ENCODE results near the gene TIAM1. TPM values are rescaled to one million over a fixed set of nuclear protein-coding genes. Genes with fewer than 3 reads are reported as not detected.

Gene TIAM1
- total and polyA plus RNA-seq, 9 donors: 3.6 to 26.7 (median 7.1) TPM

GRCh38 chr21:31273278-31273677 lies 70.8 kb downstream of the TIAM1 start:
- DNase-seq: no peak
- Histone ChIP-seq H3K4me1 (ENCODE audit: insufficient read depth) (no peaks in the 10 kb centered on the region), H3K9me3 (no peaks in the 10 kb centered on the region), H3K4me3 (no peak overlapping the region), H3K27ac (no peak overlapping the region), H3K36me3 (no peaks in the 10 kb centered on the region), H3K27me3 (no peaks in the 10 kb centered on the region)
- WGBS, 3 donors: 81 to 87% (median 85%) methylated on average over 2 of the region's 2 CpGs
- intact Hi-C loops (cut with DNase I): no loop called here
- no peak for TF ChIP-seq EP300 (IDR thresholded peaks at IDR 0.05)
- TF ChIP-seq POLR2A (IDR thresholded peaks at IDR 0.05): no peak
- no peak for TF ChIP-seq CTCF (IDR thresholded peaks at IDR 0.05)

- H3K4me3 ChIP-seq: no peak overlapping the region
- no peaks in the 10 kb centered on the region for H3K9me3 ChIP-seq
- no peaks in the 10 kb centered on the region for H3K27me3 ChIP-seq
- no peak overlapping the region for H3K27ac ChIP-seq
- intact Hi-C loops (cut with DNase I): no loop called here
- no peak for DNase-seq
- no peaks in the 10 kb centered on the region for H3K4me1 ChIP-seq (ENCODE audit: insufficient read depth)
- WGBS, 3 donors: 69 to 83% (median 78%) methylated on average over 5 of the region's 5 CpGs
- TF ChIP-seq POLR2A (IDR thresholded peaks at IDR 0.05): no peak
- no peak for TF ChIP-seq CTCF (IDR thresholded peaks at IDR 0.05)
- no peak for TF ChIP-seq EP300 (IDR thresholded peaks at IDR 0.05)
- no peaks in the 10 kb centered on the region for H3K36me3 ChIP-seq
Measured at GRCh38 chr21:31268090-31268489, 76.0 kb downstream of the TIAM1 start.

GRCh38 chr21:31267644-31268043 lies 76.4 kb downstream of the TIAM1 start:
- Histone ChIP-seq H3K4me3 (no peak overlapping the region), H3K36me3 (no peaks in the 10 kb centered on the region), H3K27me3 (no peaks in the 10 kb centered on the region), H3K4me1 (ENCODE audit: insufficient read depth) (no peaks in the 10 kb centered on the region), H3K9me3 (no peaks in the 10 kb centered on the region), H3K27ac (no peak overlapping the region)
- no peak for DNase-seq
- TF ChIP-seq CTCF (IDR thresholded peaks at IDR 0.05) (no peak), POLR2A (IDR thresholded peaks at IDR 0.05) (no peak), EP300 (IDR thresholded peaks at IDR 0.05) (no peak)
- intact Hi-C loops (cut with DNase I): no loop called here
- 39 to 64% (median 58%) methylated on average over 4 of the region's 4 CpGs for WGBS, 3 donors

GRCh38 chr21:31266241-31266640 lies 77.8 kb downstream of the TIAM1 start:
- intact Hi-C loops (cut with DNase I): no loop called here
- no peaks in the 10 kb centered on the region for H3K36me3 ChIP-seq
- no peaks in the 10 kb centered on the region for H3K27me3 ChIP-seq
- H3K27ac ChIP-seq: no peak overlapping the region
- no peaks in the 10 kb centered on the region for H3K9me3 ChIP-seq
- 80 to 94% (median 89%) methylated on average over 18 of the region's 18 CpGs for WGBS, 3 donors
- DNase-seq: no peak
- TF ChIP-seq EP300 (IDR thresholded peaks at IDR 0.05) (no peak), POLR2A (IDR thresholded peaks at IDR 0.05) (no peak), CTCF (IDR thresholded peaks at IDR 0.05) (no peak)
- H3K4me3 ChIP-seq: no peak overlapping the region
- H3K4me1 ChIP-seq (ENCODE audit: insufficient read depth): no peaks in the 10 kb centered on the region
